ENCODE measurements around the gene GMIP.

GMIP gene

GRCh38 chr19:19659646-19660245 lies 16.3 kb upstream of the GMIP start:
- DNase-seq (ENCODE audit: low read depth), result no peak

- no peak for DNase-seq (ENCODE audit: low read depth)
Measured at GRCh38 chr19:19657397-19657783, 13.9 kb upstream of the GMIP start.

GRCh38 chr19:19656451-19657396 lies 13.3 kb upstream of the GMIP start:
- no peak for DNase-seq (ENCODE audit: low read depth)

GRCh38 chr19:19655641-19656343 lies 12.3 kb upstream of the GMIP start:
- DNase-seq (ENCODE audit: low read depth), result no peak

GRCh38 chr19:19655051-19655594 lies 11.7 kb upstream of the GMIP start:
- DNase-seq (ENCODE audit: low read depth), result no peak

GRCh38 chr19:19654441-19654840 lies 11.0 kb upstream of the GMIP start:
- DNase-seq (ENCODE audit: low read depth), result no peak

- DNase-seq (ENCODE audit: low read depth), result no peak
Measured at GRCh38 chr19:19653597-19654147, 10.2 kb upstream of the GMIP start.

- DNase-seq (ENCODE audit: low read depth), result no peak
Measured at GRCh38 chr19:19652482-19653295, 9.2 kb upstream of the GMIP start.

- no peak for DNase-seq (ENCODE audit: low read depth)
Measured at GRCh38 chr19:19651076-19651475, 7.6 kb upstream of the GMIP start.

- no peak for DNase-seq (ENCODE audit: low read depth)
Measured at GRCh38 chr19:19650331-19650730, 6.9 kb upstream of the GMIP start.

GRCh38 chr19:19649580-19649995 lies 6.1 kb upstream of the GMIP start:
- no peak for DNase-seq (ENCODE audit: low read depth)

- no peak for DNase-seq (ENCODE audit: low read depth)
Measured at GRCh38 chr19:19649155-19649554, 5.7 kb upstream of the GMIP start.

GRCh38 chr19:19647037-19647835 lies 3.8 kb upstream of the GMIP start:
- no peak for DNase-seq (ENCODE audit: low read depth)

- no peak for DNase-seq (ENCODE audit: low read depth)
Measured at GRCh38 chr19:19645233-19645870, 1.9 kb upstream of the GMIP start.

- no peak for DNase-seq (ENCODE audit: low read depth)
Measured at GRCh38 chr19:19644054-19644388, 564 bp upstream of the GMIP start.

GRCh38 chr19:19642506-19643157 lies 825 bp downstream of the GMIP start:
- no peak for DNase-seq (ENCODE audit: low read depth)

- DNase-seq (ENCODE audit: low read depth), result no peak
Measured at GRCh38 chr19:19637523-19638251, 5.8 kb downstream of the GMIP start.

- DNase-seq (ENCODE audit: low read depth), result no peak
Measured at GRCh38 chr19:19637186-19637522, 6.3 kb downstream of the GMIP start.

- DNase-seq (ENCODE audit: low read depth), result no peak
Measured at GRCh38 chr19:19636573-19637185, 6.8 kb downstream of the GMIP start.

Data from fibroblast of the conjunctiva (primary cell).